Activated T-cell treated with anti-CD3 and anti-CD28 coated beads for 48 hours (primary cell): ENCODE data around the gene LYPD8.
"Not testable (repeated sequence)": the region's sequence is repeated elsewhere in the genome, so short reads cannot be mapped to it uniquely, and the experiment has no call there.

Experiments
- DNase-seq: peaks from one replicate; pipeline ENCODE4 v3.0.0-alpha.2; 2020; ENCODE audit warnings: low read depth

The LYPD8 gene, protein sequence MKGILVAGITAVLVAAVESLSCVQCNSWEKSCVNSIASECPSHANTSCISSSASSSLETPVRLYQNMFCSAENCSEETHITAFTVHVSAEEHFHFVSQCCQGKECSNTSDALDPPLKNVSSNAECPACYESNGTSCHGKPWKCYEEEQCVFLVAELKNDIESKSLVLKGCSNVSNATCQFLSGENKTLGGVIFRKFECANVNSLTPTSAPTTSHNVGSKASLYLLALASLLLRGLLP

DNA sequence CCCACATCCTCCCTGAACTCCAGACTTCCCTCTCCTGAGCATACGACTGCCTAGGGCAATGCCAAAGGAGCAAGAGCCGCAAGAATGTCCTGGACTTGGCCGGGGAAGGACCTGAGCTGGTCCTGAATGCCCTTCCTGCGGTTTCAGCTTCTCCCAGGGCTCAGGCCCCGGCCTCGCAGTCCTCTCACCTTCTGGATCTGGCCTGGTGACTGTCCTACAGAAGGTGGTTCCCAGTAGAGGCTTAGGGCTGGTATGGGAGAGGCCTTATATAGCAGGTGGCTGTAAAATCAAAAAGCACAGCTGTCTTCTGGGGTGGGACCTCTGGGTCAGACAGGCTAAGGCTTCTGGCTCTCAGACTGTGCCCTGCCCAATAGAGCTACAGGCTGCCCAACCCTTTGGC, at the start of gene LYPD8:
LYPD8 (minus strand) TSS at position 243 of the 400 bp plus-strand sequence. CDS start 4,678 bp downstream, outside the sequence.
- DNase-seq, result no peak

DNA sequence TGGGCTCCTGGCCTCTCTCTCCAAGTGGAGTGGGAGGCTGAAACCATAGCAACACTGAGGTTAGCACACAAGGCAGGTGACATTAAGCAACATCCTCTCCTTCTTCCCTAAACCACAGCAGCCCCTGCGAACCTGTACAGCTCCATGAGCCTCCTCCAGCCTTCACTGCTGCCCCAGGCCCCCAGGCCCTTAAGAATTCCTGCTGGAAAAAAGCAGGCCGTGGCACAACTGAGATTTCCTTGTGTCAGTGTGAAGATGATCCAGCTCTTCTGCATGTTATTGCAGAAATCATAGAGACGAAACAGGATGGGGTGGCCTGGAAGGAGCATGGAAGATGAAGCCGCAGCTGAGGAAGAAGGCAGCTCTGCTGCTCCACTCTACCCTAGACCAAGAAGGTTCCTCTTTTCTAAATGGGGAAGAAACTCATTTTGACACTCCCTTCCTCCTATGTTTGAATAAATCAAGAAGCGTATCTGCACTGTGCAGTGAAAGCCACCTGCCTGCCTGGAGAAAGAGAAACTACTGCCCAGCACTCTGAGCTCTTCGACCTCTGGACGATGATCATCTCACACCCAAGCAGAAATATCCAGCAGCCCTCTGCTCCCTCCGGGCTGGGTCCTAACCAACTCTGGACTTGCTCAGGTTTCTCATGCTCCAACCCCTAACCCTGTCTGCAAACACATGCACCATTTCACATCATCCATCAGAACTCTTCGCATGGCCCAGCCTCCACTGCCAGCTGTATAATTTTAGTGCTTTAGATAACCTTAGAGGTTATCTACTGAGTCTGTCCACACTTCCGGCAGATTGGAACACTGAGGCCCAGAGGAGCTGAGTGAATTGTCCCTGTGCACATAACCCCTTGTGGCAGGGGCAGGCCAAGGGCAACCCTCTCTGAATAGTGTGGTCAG, 49.5 kb upstream of the LYPD8 start:
- DNase-seq, result no peak

DNA sequence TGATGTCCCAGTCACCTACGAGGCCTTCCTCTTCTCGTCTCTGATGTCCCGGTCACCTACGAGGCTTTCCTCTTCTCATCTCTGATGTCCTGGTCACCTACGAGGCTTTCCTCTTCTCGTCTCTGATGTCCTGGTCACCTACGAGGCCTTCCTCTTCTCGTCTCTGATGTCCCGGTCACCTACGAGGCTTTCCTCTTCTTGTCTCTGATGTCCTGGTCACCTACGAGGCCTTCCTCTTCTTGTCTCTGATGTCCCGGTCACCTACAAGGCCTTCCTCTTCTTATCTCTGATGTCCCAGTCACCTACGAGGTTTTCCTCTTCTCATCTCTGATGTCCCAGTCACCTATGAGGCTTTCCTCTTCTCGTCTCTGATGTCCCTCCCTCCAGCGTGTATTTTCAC, 47.9 kb upstream of the LYPD8 start:
- not testable (repeated sequence) for DNase-seq

DNA sequence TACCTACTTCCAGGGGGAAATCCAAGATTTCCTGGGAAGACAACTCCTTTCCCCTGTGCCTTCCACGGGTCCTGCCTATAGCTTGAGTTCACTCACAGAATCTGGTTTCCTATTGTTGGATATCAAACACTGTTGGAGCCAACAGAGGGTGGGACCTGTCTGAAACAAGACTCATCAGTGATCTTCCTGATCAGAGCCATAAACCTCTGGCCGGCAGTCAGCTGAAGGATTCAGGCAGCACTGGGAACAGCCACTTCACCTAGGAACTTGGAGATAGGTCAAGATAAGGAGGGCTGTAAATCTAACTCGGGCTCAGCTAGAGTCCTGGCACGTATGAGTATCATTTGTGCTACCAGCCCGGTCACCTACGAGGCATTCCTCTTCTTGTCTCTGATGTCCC, 46.9 kb upstream of the LYPD8 start:
- DNase-seq, result no peak

DNA sequence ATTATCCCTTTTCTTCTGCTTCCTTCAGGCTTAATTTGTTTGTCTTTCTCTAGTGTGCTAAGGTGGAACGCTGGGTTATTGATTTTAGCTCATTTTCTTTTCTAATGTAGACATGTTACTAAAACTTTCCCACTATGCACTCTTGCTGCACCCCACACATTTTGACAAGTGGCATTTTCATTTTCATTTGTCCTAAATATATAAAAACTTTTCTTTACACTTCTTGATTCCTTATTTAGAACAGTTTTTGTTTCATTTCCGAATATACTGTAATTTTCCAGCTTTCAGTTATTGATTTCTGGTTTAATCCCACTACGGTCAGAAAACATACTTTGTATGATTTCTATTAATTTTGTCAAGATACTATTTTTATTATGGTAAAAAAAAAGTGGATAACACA, 44.9 kb upstream of the LYPD8 start:
- DNase-seq, result no peak

DNA sequence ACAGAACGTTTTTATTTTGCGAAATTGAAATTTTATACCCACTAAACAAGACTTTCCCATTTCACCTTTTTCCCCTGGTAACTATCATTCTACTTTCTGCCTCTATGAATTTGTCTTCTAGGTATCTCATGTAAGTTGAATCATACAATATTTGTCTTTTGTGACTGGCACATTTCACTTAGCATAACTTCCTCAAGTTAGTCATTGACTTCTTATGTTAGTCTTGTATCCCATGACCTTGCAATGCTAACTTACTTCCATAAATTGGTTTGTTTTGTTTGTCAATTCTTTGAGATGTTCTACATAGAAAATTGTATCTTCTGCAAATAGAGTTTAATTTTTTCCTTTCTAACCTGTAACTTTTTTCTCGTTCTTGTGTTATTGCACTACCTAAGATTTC, 43.2 kb upstream of the LYPD8 start:
- no peak for DNase-seq

DNA sequence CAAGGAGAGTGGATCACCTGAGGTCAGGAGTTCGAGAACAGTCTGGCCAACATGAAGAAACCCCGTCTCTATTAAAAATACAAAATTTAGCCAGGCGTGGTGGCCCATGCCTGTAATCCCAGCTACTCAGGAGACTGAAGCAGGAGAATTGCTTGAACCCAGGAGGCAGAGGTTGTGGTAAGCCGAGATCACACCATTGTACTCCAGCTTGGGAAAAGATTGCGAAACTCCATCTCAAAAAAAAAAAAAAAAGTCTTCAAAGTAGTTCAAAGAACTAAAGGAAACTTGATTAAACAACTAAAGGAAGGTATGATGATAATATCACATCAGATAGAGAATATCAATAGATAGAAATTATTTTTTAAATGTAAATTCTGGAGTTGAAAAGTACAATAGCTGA, 39.1 kb upstream of the LYPD8 start:
- DNase-seq, result not testable (repeated sequence)

DNA sequence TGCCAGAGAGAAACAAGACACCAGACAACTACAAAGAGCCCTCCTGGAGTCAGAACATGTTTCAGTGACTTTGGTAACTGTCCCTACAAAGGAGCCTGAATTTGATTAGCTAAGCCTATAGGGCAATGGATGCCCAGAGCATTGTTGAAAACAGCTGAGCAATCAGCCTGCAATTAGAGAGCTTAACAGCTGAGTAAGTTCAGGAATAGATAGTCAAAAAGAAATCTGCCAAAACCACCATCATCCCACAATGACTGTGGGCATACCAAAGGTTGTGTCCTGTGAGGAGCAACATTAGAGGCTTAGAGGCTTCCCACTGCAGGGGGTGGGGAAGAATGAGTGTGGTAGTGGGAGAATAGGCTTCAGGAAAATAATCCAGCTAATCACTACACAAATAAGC, 38.0 kb upstream of the LYPD8 start:
- DNase-seq, result no peak

DNA sequence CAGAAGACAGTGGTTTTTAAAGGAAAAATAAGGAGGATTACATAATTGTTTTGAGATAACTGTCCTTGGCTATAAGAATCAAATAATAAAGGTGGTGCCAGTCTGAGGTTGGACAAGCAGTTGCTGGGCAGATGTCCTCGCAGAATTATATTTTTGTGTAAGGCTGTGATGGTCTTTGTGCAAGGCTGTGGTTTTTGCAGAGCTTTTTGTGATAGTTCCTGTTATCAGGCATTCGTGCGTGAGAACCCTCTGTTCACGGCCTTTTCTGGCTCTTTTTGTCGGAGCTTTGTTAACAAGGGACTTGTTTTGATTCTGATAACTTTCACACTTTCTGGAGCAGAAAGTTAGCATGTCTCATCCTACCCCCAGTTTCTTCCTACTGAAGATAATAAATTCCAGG, 36.8 kb upstream of the LYPD8 start:
- no peak for DNase-seq

DNA sequence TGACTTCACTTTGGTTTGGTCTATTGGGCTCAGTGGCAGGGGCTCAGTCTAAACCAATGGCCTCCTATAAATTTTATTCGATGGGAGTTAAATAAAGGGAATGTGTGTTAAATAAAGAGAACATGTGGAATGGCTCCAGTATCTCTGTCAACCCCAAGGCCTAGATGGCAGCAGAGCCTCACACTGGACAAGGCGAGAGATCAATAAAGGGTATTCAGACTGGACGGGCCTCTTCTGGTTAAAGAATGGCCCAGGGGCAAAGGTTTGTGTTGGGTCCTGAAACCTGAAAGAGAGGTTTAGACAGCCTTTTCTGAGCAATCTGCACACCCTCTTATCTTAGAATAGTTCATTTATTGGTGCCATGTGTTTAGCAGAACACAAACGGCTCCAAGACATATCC, 35.5 kb upstream of the LYPD8 start:
- DNase-seq, result no peak

DNA sequence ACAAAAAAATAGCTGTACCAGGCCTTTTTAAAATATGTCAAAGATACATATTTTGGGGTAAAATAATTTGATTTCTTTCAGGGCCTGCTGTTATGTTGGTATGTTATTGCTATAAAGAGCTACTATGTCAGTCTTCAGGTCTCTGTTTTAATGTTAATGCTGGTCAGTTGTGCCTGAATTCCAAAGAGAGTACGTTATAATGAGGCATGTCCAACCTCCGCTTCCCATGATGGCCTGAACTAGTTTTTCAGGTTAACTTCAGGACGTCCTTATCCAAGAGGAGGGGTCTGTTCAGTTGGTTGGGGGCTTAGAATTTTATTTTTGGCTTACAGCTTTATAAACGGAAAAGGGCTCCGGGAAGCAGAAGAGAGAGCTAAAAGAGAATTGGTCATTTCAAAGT, 34.9 kb upstream of the LYPD8 start:
- no peak for DNase-seq

DNA sequence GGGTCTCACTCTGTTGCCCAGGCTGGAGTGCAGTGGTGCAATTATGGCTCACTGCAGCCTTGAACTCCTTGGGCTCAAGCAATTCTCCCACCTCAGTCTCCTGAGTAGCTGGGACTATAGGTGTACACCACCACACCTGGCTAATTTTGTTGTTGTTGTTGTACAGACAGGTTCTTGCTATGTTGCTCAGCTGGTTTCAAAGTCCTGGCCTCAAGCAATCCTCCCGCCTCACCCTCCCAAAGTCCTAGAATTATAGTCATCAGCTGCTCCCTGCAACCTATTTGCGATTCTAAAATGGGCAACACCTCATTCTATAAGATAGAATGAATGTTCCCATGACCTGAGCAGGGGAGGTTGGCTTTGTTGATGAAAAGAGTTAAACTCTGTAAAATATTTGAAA, 33.8 kb upstream of the LYPD8 start:
- not testable (repeated sequence) for DNase-seq

DNA sequence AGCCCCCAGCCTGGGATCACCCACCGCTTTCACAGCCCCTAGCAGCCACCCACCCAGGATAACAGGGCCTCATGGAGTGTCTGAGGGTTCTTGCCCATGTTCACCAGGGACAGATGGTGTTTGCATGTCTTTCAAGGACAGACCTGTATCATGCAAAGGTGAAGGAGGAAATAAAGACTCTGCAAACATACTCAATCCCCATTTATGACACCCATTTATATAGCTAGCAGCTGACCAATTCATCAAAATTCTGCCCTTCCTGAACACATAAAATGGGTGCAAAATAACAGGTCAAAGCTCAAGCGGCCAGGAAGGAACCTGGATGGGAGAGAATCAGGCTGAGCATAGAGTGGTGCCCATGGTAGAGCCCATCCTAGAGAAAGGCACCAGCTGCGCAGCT, 32.8 kb upstream of the LYPD8 start:
- DNase-seq, result no peak

DNA sequence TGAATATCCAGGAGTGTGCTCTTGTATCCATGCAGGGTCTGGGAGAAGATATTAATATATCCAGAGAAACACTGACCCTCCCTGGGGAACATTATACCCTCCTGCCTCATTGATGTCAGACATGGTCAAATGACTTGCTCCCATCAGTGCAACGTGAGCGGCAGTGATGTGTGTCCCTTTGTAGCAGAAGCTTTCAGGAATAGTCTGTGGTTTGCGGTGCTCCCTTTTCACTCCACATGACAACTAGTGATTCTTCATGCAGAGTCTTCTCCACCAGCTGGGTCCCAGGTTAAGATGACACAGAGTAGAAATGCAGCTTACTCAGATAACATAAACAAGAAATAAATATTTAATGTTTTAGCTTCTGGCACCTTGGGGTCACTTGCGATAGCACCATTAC, 31.9 kb upstream of the LYPD8 start:
- DNase-seq, result no peak

DNA sequence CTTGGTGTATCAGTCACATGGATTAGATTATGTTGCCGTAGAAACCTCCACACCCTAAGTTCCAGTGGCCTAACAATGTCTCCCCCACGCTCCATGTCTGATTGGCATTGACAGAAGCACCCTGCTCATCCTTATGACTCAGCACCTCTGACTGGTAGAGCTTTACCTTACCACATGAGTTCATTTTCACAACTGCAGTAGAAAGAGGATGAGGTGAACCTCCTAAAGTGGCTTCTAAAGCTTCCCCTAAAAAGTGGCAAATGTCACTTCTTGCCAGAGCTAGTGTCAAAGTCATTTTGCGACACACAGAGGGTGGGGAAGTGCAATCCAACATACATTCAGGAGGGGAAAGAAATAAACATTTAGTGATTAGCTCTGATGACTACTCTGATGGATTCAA, 30.6 kb upstream of the LYPD8 start:
- no peak for DNase-seq

DNA sequence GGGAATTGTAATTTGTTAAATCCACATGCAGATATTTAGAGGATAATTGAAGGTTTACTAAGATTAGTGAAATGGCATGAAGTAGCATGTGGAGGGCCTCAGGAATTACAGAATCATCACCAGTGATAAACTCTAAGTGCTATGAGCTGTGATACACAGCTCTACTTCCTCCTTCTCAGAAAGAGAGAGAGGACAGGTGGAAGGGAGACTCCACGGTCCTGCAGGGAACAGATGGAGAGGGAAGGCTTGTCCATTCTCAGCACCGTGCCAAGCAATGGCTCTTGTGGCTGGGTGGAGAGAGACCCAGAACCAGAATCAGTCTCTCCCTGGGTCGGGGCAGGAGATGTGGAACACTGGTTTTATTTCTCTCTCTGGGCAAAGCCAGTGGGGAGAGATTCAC, 27.8 kb upstream of the LYPD8 start:
- no peak for DNase-seq

DNA sequence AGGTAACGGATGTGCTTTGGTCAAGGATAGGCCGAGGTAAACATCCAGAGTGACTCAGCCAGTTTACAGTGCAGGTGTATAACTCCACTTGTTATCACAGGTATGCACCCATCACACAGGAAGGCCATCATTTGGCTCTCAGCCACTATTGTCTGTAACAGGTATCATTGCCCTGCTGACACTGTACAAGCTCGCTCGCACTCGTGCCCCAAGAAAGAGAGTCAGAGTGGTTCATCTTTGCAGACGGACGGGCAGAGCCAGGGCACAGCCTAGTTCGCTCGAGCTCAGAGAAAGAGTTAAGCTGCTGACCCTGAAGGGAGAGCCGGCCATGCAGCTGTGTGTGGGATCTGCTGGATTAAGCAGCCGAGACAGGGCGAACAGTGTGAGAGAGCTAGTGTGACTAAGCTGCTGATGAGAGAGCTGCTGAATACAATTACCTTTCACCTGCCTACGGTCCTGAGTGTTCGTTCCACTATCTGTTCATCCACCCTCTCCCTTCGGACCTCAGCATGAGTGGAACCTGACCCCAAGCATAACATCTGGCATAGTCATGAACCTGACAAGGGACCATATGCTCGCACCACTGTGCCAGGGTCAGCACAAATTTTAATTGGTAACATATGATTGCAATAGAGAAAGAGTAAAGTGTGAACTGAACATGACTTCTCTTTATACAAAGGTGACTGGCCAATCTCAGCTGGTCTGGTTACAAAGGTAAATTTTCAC, 27.0 kb upstream of the LYPD8 start:
- DNase-seq, result no peak

DNA sequence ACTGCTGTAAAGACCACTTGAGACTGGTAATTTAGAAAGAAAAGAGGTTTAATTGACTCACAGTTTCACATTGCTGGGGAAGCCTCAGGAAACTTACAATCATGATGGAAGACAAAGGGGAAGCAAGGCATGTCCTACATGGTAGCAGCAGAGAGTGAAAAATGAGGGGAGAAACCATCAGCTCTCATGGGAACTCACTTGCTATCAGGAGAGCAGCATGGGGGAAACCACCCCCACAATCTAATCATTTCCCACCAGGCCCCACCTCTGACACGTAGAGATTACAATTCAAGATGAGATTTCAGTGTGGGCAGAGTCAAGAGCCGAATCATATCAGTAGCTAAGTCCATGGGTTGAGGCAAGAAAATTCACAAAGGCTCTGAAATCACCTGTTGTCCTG, 23.8 kb upstream of the LYPD8 start:
- no peak for DNase-seq

DNA sequence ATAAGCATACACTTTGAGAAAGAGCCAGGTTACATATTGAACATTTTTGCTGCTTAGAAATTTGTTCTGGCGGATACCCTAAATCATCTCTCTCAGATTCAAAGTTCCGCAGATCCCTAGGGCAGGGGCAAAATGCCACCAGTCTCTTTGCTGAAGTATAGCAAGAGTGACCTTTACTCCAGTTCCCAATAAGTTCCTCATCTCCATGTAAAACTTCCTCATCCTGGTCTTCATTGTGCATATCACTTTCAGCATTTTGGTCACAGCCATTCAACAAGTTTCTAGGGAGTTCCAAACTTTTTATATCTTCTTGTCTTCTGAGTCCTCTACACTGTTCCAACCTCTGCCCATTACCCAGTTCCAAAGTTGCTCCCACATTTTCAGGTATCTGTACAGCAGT, 23.3 kb upstream of the LYPD8 start:
- DNase-seq, result no peak

DNA sequence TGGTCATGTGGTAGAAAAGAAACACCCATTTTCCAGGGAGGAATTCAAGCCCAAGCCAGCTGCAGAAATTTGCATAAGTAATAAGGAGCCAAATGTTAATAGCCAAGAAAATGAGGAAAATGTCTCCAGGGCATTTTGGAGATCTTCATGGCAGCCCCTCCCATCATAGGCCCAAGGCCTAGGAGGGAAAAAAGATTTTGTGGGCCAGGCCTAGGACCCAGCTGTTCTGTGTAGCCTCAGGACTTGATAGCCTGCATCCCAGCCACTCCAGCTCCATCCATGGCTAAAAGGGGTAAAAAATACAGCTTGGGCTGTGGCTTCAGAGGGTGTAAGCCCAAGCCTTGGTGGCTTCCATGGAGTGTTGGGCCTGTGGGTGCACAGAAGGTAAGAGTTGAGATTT, 21.4 kb upstream of the LYPD8 start:
- DNase-seq, result no peak

DNA sequence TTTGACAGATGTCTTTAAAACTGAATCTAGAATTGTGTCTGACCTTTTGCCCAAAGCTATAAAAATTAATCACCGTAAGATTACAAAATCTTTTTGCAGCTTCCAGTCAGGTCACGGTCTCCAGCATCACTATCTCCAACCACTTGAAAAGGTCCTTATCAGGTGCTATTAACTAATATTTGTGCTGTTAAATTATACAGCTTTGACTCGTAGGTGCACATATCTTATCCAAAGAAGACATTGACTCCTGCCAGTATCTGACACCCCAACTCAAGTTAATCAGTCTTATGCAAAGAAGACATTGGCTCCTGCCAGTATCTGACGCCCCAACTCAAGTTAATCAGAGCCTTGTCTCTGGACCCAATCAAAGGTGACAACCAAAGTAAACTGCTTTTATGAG, 19.9 kb upstream of the LYPD8 start:
- no peak for DNase-seq

DNA sequence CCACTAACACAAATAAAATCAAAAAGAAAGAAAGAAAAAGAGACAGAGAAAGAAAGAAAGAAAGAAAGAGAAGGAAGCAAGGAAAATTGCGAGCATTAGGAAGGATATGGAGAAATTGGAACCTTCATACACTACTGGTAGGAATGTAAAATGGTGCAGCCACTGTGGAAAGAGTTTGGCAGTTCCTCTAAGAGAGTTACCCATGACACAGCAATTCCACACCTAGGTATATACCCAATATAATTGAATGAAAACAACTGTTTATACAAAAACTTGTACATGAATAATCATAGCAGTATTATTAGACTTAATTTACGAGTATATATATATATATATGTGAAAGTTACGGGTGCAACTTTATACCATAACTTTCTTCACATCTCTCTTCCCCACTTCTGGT, 4.1 kb upstream of the LYPD8 start:
- DNase-seq, result no peak

DNA sequence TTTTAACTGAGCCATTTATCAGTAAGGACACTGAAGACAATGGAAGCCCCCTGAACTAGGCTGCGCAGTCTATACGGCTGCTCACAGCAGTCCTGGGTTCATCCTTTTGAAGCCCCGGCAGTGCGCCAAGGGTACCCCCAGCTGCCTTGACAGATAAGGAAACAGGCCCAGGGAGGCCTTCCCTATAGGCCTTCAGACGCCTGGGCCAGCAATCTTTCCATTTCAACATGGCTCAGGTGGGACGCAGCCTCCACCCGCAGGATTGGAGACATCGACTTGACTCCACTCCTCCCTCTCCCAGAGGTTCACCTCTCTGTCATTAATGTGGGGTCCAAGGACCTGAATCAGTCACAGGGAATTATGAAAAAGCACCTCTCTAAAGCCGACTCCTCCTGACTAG, 2.8 kb upstream of the LYPD8 start:
- no peak for DNase-seq
